IMR-90 (cell line): ENCODE measurements around the gene NUDT3. TPM values are rescaled to one million over a fixed set of nuclear protein-coding genes. Genes with fewer than 3 reads are reported as not detected.
"Not testable (repeated sequence)": the region's sequence is repeated elsewhere in the genome, so short reads cannot be mapped to it uniquely, and the experiment has no call there.

Experiments used
- ATAC-seq: fragments of 200-7000 bp; cut with Tn5 transposase; 2 replicates; pipeline ENCODE4 v1.9.1; 2020; ENCODE audit warnings: low read depth, mild to moderate bottlenecking, moderate library complexity
- BruUV-seq: library from RNA; stranded (reverse); fragments of 400-500 nt; replicated peaks from 2 replicates; lab custom pipeline; 2021; lab: Mats Ljungman, UMichigan
- CTCF ChIA-PET: fragments of 300-600 bp; formaldehyde crosslinking; extraction: SDS; loops from one replicate; lab custom pipeline; 2021; ENCODE audit warnings: antibody characterized with exemption; lab: Yijun Ruan, JAX
- POLR2A ChIA-PET: fragments of 300-600 bp; sonication (Branson Sonifier 250); formaldehyde crosslinking; loops from one replicate; lab custom pipeline; 2022; ENCODE audit warnings: antibody characterized with exemption; ENCODE audit not compliant: unreplicated experiment; lab: Charles Lee
- DNase-seq: peaks from one replicate; pipeline ENCODE4 v3.0.0; 2013
- H2AFZ ChIP-seq: replicated peaks from 2 replicates; pipeline ENCODE3; 2013; ENCODE audit warnings: low read length, mild to moderate bottlenecking; ENCODE audit not compliant: poor library complexity
- H2AK5ac ChIP-seq: 2 replicates; pipeline ENCODE4 v1.6.1; 2013; ENCODE audit warnings: low read depth, low read length, inconsistent platforms
- H2AK9ac ChIP-seq: replicated peaks from 2 replicates; pipeline ENCODE3; 2013; ENCODE audit warnings: mild to moderate bottlenecking, low read depth, low read length, moderate library complexity; ENCODE audit not compliant: poor library complexity
- H2BK120ac ChIP-seq: 2 replicates; pipeline ENCODE4 v1.6.1; 2013; ENCODE audit warnings: low read depth, low read length, inconsistent platforms
- H2BK15ac ChIP-seq: 3 replicates; pipeline ENCODE4 v1.6.1; 2013; ENCODE audit warnings: low read depth, low read length, inconsistent platforms
- H2BK20ac ChIP-seq: 2 replicates; pipeline ENCODE4 v1.6.1; 2013; ENCODE audit warnings: low read depth, mild to moderate bottlenecking, inconsistent platforms, low read length, moderate library complexity
- H2BK5ac ChIP-seq: 2 replicates; pipeline ENCODE4 v1.6.1; 2013; ENCODE audit warnings: mild to moderate bottlenecking, low read depth, low read length, inconsistent platforms; ENCODE audit not compliant: poor library complexity, severe bottlenecking
- H3K14ac ChIP-seq: replicated peaks from 2 replicates; pipeline ENCODE4 v1.6.1; 2013; ENCODE audit warnings: low read depth, low read length, inconsistent platforms
- H3K18ac ChIP-seq: 2 replicates; pipeline ENCODE4 v1.6.1; 2013; ENCODE audit warnings: low read depth, low read length, control low read depth
- H3K23ac ChIP-seq: 2 replicates; pipeline ENCODE4 v1.6.1; 2013; ENCODE audit warnings: low read depth, low read length, inconsistent platforms
- H3K27ac ChIP-seq: 2 replicates; pipeline ENCODE4 v1.5.1; 2013; ENCODE audit warnings: mild to moderate bottlenecking, control low read depth, low read length; ENCODE audit not compliant: insufficient read depth
- H3K27me3 ChIP-seq: 2 replicates; pipeline ENCODE4 v1.6.1; 2013; ENCODE audit warnings: low read length; ENCODE audit not compliant: control insufficient read depth, insufficient read depth
- H3K36me3 ChIP-seq: 2 replicates; pipeline ENCODE4 v1.6.1; 2013; ENCODE audit warnings: low read length, mixed read lengths; ENCODE audit not compliant: control insufficient read depth, insufficient read depth
- H3K4ac ChIP-seq: 2 replicates; pipeline ENCODE4 v1.6.1; 2013; ENCODE audit warnings: low read depth, low read length, inconsistent platforms
- H3K4me1 ChIP-seq: 2 replicates; pipeline ENCODE4 v1.6.1; 2013; ENCODE audit warnings: low read length, mixed read lengths; ENCODE audit not compliant: control insufficient read depth, insufficient read depth
- H3K4me2 ChIP-seq: 2 replicates; pipeline ENCODE4 v1.6.1; 2013; ENCODE audit warnings: low read depth, mild to moderate bottlenecking, control low read depth, low read length, moderate library complexity
- H3K4me3 ChIP-seq: 2 replicates; pipeline ENCODE4 v1.5.1; 2013; ENCODE audit warnings: low read depth, mild to moderate bottlenecking, control low read depth, low read length, moderate library complexity; ENCODE audit not compliant: insufficient read depth
- H3K56ac ChIP-seq: 2 replicates; pipeline ENCODE4 v1.6.1; 2013; ENCODE audit warnings: low read length, inconsistent platforms; ENCODE audit not compliant: insufficient read depth; ENCODE audit errors: extremely low read depth
- H3K79me1 ChIP-seq, 2 experiments: 2 replicates each; pipeline ENCODE4 v1.6.1; 2013; ENCODE audit warnings: low read length in 2 of 2, inconsistent platforms in 1 of 2, low read depth in 1 of 2
- H3K9ac ChIP-seq: 2 replicates; pipeline ENCODE4 v1.6.1; 2013; ENCODE audit warnings: low read depth, low read length, control low read depth
- H3K9me1 ChIP-seq: 2 replicates; pipeline ENCODE4 v1.6.1; 2013; ENCODE audit warnings: low read length, inconsistent platforms; ENCODE audit not compliant: insufficient read depth
- H3K9me3 ChIP-seq: 2 replicates; pipeline ENCODE4 v1.6.1; 2013; ENCODE audit warnings: low read length; ENCODE audit not compliant: control insufficient read depth, insufficient read depth
- H4K20me1 ChIP-seq: 2 replicates; pipeline ENCODE4 v1.6.1; 2013; ENCODE audit warnings: low read length, inconsistent platforms; ENCODE audit not compliant: insufficient read depth
- H4K5ac ChIP-seq: 2 replicates; pipeline ENCODE4 v1.6.1; 2013; ENCODE audit warnings: mild to moderate bottlenecking, low read depth, low read length, control low read depth
- H4K8ac ChIP-seq, 2 experiments: 2 replicates each; pipeline ENCODE4 v1.6.1; 2013; ENCODE audit warnings: low read depth in 2 of 2, low read length in 2 of 2, control low read depth in 1 of 2, inconsistent platforms in 1 of 2
- H4K91ac ChIP-seq: 2 replicates; pipeline ENCODE4 v1.6.1; 2013; ENCODE audit warnings: low read depth, low read length, inconsistent platforms; ENCODE audit not compliant: insufficient read depth
- WGBS, 2 experiments: methylation state at CpG; one replicate each; pipeline versions ENCODE4 v1.1.5 to v1.1.7; 2013; ENCODE audit warnings: missing lambda C conversion rate in 2 of 2; ENCODE audit not compliant: insufficient read length in 1 of 2; ENCODE audit errors: extremely low coverage in 2 of 2; 5-methylcytosine and 5-hydroxymethylcytosine counted together
- dilution Hi-C: fragments of 300-500 bp; cut with HindIII; formaldehyde crosslinking; loops from one replicate; pipeline ENCODE4 v1.14.3; 2018; ENCODE audit warnings: low sequenced_read_pairs; ENCODE audit not compliant: unreplicated experiment
- in situ Hi-C: fragments of 300-500 bp; cut with MboI; formaldehyde crosslinking; loops from 3 replicates; pipeline ENCODE4 v1.14.3; 2019; ENCODE audit warnings: low sequenced_read_pairs, inconsistent platforms, mixed read lengths
- intact Hi-C: fragments of 100-400 bp; cut with micrococcal nuclease; formaldehyde crosslinking; loops from 2 replicates; pipeline ENCODE4 v1.10.0; 2022
- polyA plus RNA-seq, 3 experiments: library from polyadenylated mRNA; depleted of rRNA; stranded (reverse); fragments of >200 nt; gene quantifications; 2 replicates each; pipeline ENCODE4 v1.2.3, GENCODE V29; 2012; ENCODE audit warnings: low replicate concordance in 1 of 3
- total RNA-seq: library from RNA; depleted of rRNA; stranded (reverse); fragments of >200 nt; gene quantifications from 2 replicates; pipeline ENCODE4 v1.2.3, GENCODE V29; 2012

Gene NUDT3
- total and polyA plus RNA-seq, 2 of the 4 experiments (the other 2 are of a cell fraction): 10.1 to 17.2 TPM

- dilution Hi-C loops, H3K36me3 ChIP-seq, H3K9ac ChIP-seq, H3K56ac ChIP-seq, H3K23ac ChIP-seq, H3K4me1 ChIP-seq, H3K14ac ChIP-seq, H4K8ac ChIP-seq, H2AK5ac ChIP-seq, H4K91ac ChIP-seq, H3K4ac ChIP-seq, H2BK15ac ChIP-seq, DNase-seq, H2AK9ac ChIP-seq, H2BK120ac ChIP-seq, CTCF ChIA-PET, H4K20me1 ChIP-seq, H2BK20ac ChIP-seq, H3K27ac ChIP-seq, in situ Hi-C loops, H4K5ac ChIP-seq, H2BK5ac ChIP-seq, H3K18ac ChIP-seq, H3K27me3 ChIP-seq, intact Hi-C loops, POLR2A ChIA-PET, H2AFZ ChIP-seq, H3K4me3 ChIP-seq, H3K9me1 ChIP-seq, ATAC-seq, H3K9me3 ChIP-seq, H3K4me2 ChIP-seq: not testable (repeated sequence)
- H3K79me1 ChIP-seq: peaks cover 5 to 24% of the 10 kb centered on the region in 2 experiments; a peak in 3 of 4 replicates
- no CpG with 5 or more reads among the region's 2 CpGs for WGBS, 2 experiments
- TSS peak; percentile 23 for BruUV-seq
Measured at GRCh38 chr6:34252395-34252794, 140.1 kb downstream of the NUDT3 start.
